ENCODE results near the gene DNPEP. TPM values are rescaled to one million over a fixed set of nuclear protein-coding genes. Genes with fewer than 3 reads are reported as not detected.
"Not testable (repeated sequence)": the region's sequence is repeated elsewhere in the genome, so short reads cannot be mapped to it uniquely, and the experiment has no call there.

Gene DNPEP
- total RNA-seq, 1 experiment from 2014 or later: 75.8 TPM

- no peak for DNase-seq (ENCODE audit: low read depth)
These were observed 31.9 kb upstream of the DNPEP start for GRCh38 chr2:219419331-219420197.

- no peak for DNase-seq (ENCODE audit: low read depth)
These were observed 31.3 kb upstream of the DNPEP start for GRCh38 chr2:219419012-219419324.

- no peak for DNase-seq (ENCODE audit: low read depth)
These were observed 30.7 kb upstream of the DNPEP start, which contains the start of gene DES for GRCh38 chr2:219418155-219419011. TSS of gene DES (plus strand) at chr2:219418377. CDS start at chr2:219418463, 86 bp downstream.

- DNase-seq (ENCODE audit: low read depth): no peak
These were observed 29.7 kb upstream of the DNPEP start for GRCh38 chr2:219417374-219417773.

- no peak for DNase-seq (ENCODE audit: low read depth)
These were observed 29.2 kb upstream of the DNPEP start for GRCh38 chr2:219416938-219417337.

- DNase-seq (ENCODE audit: low read depth): no peak
These were observed 28.5 kb upstream of the DNPEP start for GRCh38 chr2:219416235-219416602.

- DNase-seq (ENCODE audit: low read depth): no peak
These were observed 28.0 kb upstream of the DNPEP start for GRCh38 chr2:219415580-219416234.

- no peak for DNase-seq (ENCODE audit: low read depth)
These were observed 27.1 kb upstream of the DNPEP start for GRCh38 chr2:219414857-219415256.

- no peak for DNase-seq (ENCODE audit: low read depth)
These were observed 22.7 kb upstream of the DNPEP start for GRCh38 chr2:219410390-219410789.

- DNase-seq (ENCODE audit: low read depth): no peak
These were observed 21.9 kb upstream of the DNPEP start for GRCh38 chr2:219409619-219410018.

- DNase-seq (ENCODE audit: low read depth): no peak
These were observed 20.9 kb upstream of the DNPEP start for GRCh38 chr2:219408631-219409030.

- no peak for DNase-seq (ENCODE audit: low read depth)
These were observed 20.5 kb upstream of the DNPEP start for GRCh38 chr2:219408204-219408603.

- DNase-seq (ENCODE audit: low read depth): not testable (repeated sequence)
These were observed 19.6 kb upstream of the DNPEP start for GRCh38 chr2:219407343-219407742.

- DNase-seq (ENCODE audit: low read depth): peak; percentile 91
These were observed 19.1 kb upstream of the DNPEP start for GRCh38 chr2:219406861-219407230.

- no peak for DNase-seq (ENCODE audit: low read depth)
These were observed 18.5 kb upstream of the DNPEP start for GRCh38 chr2:219405958-219406860.

GRCh38 chr2:219405451-219405850 is 17.7 kb upstream of the DNPEP start:
- DNase-seq (ENCODE audit: low read depth): no peak

GRCh38 chr2:219404954-219405353 is 17.2 kb upstream of the DNPEP start:
- no peak for DNase-seq (ENCODE audit: low read depth)

- DNase-seq (ENCODE audit: low read depth): no peak
These were observed 16.7 kb upstream of the DNPEP start for GRCh38 chr2:219404291-219404910.

GRCh38 chr2:219403861-219404260 is 16.1 kb upstream of the DNPEP start:
- no peak for DNase-seq (ENCODE audit: low read depth)

GRCh38 chr2:219402665-219403515 is 15.2 kb upstream of the DNPEP start:
- peak; percentile 74 for DNase-seq (ENCODE audit: low read depth)

Measured in M059J (cell line).